HL-60 (cell line): ENCODE measurements around the gene PNPLA7.

ENCODE experiments used
- microRNA-seq: library from miRNA; unstranded; fragments of <30 nt; microRNA quantifications from one replicate; pipeline ENCODE4, GENCODE V29; 2018

PNPLA7 gene

Small RNA genes within 50 kb of the gene (microRNA-seq; reads per million reads assigned to microRNA genes)
- 1.2 reads per million for gene MIR7114
